GM12873 (cell line): ENCODE results near the gene MOB1B.

Source experiments
- TF ChIP-seq, protein P1 (sequence below): IDR thresholded peaks from 2 replicates; pipeline ENCODE4 v1.5.1; 2012; ENCODE audit warnings: low read depth, mild to moderate bottlenecking, moderate library complexity, low read length, control low read depth; ENCODE audit not compliant: insufficient read depth; ENCODE audit errors: missing control alignments

Gene MOB1B

DNA sequence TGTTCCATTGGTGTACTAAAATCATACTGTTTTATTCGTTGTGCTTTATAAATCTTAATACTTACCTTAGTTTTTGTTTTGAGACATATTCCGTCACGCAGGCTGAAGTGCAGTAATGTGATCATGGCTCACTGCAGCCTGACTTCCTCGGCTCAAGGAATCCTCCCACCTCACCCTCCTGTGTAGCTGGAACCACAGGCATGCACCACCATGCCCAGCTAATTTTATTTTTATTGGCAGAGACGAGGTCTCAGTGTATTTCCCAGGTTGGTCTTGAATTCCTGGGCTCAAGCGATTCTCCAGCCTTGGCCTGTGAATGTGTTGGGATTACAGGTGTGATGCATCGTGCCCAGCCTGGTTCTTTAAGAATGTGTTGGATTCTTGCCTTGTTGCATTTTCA, 66.9 kb downstream of the MOB1B start:
- TF ChIP-seq, protein P1, sequence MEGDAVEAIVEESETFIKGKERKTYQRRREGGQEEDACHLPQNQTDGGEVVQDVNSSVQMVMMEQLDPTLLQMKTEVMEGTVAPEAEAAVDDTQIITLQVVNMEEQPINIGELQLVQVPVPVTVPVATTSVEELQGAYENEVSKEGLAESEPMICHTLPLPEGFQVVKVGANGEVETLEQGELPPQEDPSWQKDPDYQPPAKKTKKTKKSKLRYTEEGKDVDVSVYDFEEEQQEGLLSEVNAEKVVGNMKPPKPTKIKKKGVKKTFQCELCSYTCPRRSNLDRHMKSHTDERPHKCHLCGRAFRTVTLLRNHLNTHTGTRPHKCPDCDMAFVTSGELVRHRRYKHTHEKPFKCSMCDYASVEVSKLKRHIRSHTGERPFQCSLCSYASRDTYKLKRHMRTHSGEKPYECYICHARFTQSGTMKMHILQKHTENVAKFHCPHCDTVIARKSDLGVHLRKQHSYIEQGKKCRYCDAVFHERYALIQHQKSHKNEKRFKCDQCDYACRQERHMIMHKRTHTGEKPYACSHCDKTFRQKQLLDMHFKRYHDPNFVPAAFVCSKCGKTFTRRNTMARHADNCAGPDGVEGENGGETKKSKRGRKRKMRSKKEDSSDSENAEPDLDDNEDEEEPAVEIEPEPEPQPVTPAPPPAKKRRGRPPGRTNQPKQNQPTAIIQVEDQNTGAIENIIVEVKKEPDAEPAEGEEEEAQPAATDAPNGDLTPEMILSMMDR = no peak

DNA sequence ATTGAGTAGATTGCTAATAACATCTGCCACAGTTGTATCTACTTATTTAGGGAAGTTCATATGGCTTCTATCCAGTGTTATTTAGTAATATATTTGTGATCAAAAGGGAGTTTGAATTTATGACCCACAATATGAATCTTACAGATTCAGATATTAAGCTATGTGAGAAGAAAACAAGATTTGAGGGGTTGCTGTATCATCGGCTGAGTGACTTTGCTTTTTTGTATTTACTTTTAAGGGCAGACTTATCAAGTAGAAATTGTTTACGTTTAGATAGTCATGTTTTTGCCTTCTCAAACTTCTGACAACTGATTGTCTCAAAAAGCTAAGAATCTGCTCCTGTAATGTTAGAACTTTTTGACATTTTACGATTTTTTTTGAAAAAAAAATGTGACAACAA, 74.1 kb downstream of the MOB1B start:
- TF ChIP-seq, protein P1 = no peak

DNA sequence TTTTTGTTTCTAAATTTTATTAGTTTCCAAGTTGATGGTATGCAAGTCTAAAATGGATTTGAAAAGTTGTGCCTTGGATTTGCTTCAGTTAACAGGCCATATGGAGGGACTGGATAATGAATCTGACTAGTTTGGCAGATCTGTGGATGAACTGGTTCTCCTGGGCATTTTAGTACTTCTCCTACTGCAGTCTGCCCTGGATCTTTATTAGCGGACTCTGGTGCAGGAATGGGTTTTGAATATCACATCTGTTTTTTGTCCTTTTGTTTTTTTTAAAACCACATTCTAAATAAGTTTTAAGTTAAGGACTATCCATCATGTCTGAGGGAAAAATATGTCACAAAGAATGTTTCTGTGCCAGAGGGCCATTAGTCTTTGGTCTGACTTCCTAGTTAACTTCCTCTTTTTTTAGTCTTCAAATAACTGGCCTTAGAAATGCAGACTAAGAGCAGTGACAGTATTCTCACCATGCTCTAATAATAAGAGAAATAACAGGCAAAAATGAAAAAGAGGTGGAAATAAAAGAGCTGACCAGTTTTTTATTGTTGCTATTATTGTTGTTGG, 77.4 kb downstream of the MOB1B start:
- TF ChIP-seq, protein P1 = no peak

DNA sequence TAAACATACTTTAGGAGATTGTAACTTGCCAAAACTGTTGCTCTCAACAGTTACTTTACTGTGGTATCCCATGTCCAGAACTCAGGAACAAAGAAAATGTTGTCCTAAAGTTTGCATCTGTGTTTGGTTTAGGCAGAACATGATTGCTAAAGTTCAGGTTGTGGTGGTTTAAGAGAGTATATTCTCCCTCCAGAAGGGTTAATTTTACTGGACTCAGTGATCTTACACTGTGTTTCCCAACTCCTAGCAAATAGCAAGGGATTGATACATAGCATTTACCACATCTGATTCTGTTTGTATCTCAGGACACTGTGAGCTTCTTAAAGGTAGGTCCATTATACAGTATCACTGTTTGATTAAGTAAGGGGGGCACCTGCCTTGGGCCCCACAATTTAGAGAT, 78.0 kb downstream of the MOB1B start:
- TF ChIP-seq, protein P1 = no peak

DNA sequence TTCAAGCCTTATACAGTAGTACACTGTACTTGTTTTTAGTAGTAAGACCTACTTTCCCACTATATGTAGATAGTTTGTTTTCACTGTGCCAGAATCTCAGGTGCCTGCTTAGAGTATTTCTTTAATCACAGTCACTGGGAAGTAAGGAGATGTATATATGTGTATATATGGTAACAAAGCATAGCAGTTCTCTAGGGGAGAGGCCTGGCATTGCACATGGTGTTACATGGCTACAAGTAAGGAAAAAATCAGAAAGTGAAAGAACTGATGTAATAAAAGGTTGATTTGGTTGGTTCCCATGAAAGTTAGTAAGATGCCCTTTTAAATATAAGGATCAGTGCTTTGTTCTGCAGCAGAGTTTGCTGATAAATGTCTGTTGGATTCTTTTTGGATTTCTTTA, 81.9 kb downstream of the MOB1B start:
- TF ChIP-seq, protein P1 = no peak

DNA sequence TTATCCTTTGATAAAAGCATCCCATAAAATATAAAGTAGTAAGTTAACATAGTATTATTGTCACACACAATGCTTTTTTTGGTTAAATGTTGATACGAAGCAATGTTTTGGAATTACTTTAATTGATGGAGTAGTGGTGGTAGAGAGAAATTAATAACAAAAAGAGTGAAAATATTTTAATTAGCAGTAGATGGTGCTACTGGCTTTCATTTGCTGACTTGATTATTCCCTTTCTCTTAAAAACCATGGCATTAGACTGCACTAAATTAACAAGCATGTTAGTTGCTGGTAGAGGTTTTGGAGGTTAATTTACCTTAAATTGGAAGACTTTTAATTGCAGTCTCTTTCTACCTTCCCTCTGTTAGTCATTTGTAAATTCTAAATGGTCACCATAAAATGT, 82.4 kb downstream of the MOB1B start:
- TF ChIP-seq, protein P1 = no peak

DNA sequence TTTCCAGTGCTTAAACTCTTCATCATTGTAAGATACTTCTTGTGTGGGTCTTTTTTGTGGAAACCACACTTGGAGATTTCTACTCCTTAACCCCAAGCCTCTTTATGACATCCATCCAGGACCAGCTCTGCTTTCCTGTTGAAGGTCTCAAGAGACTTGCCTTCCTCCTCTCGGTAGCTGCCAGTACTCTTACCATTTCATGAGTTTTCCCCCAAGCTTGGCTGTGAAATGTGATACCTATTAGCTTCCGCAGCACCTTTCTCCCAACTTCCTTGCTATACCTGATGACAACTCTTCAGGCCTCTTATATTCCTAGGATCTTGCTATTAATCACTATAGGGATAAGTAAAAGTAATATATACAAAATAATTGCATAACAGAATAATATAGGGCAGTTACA, 89.4 kb downstream of the MOB1B start:
- TF ChIP-seq, protein P1 = no peak
